Caco-2 (cell line): ENCODE data around the gene NKAIN2. TPM values are rescaled to one million over a fixed set of nuclear protein-coding genes. Genes with fewer than 3 reads are reported as not detected.
"Not testable (repeated sequence)": the region's sequence is repeated elsewhere in the genome, so short reads cannot be mapped to it uniquely, and the experiment has no call there.

Experiments
- BruUV-seq: library from RNA; stranded (reverse); fragments of 400-500 nt; replicated peaks from 2 replicates; lab custom pipeline; 2021; lab: Mats Ljungman, UMichigan
- CTCF ChIA-PET: fragments of 300-600 bp; sonication (Branson Sonifier 250); formaldehyde crosslinking; loops from one replicate; lab custom pipeline; 2022; ENCODE audit warnings: antibody characterized with exemption; lab: Charles Lee
- POLR2A ChIA-PET: fragments of 300-600 bp; sonication (Branson Sonifier 250); formaldehyde crosslinking; loops from one replicate; lab custom pipeline; 2022; ENCODE audit warnings: antibody characterized with exemption; lab: Charles Lee
- DNase-seq, 2 experiments: peaks; one replicate each; pipeline versions ENCODE4 v3.0.0 to v3.0.0-alpha.2; 2020 to 2022
- H3K27me3 ChIP-seq: replicated peaks from 2 replicates; pipeline ENCODE4 v1.6.0; 2011; ENCODE audit warnings: low read length; ENCODE audit not compliant: control insufficient read depth, insufficient read depth
- H3K36me3 ChIP-seq: 2 replicates; pipeline ENCODE4 v1.5.1; 2011; ENCODE audit warnings: low read length; ENCODE audit not compliant: control insufficient read depth, insufficient read depth
- H3K4me1 ChIP-seq: fragments of 250-450 bp; sonication (Bioruptor Pico); 2 replicates; pipeline ENCODE4 v1.5.1; 2020; ENCODE audit warnings: mild to moderate bottlenecking
- H3K4me3 ChIP-seq: 2 replicates; pipeline ENCODE4 v1.5.1; 2011; ENCODE audit warnings: low read depth, mild to moderate bottlenecking, control low read depth, low read length
- H3K9me3 ChIP-seq: fragments of 250-450 bp; sonication (Bioruptor Pico); 2 replicates; pipeline ENCODE4 v1.5.1; 2020; ENCODE audit warnings: mild to moderate bottlenecking, moderate library complexity
- H3K27ac Mint-ChIP-seq: one replicate; pipeline ENCODE4 v1.8.0; 2022; ENCODE audit warnings: mixed read lengths; ENCODE audit not compliant: unreplicated experiment
- H3K27me3 Mint-ChIP-seq: one replicate; pipeline ENCODE4 v1.8.0; 2022; ENCODE audit warnings: mixed read lengths; ENCODE audit not compliant: insufficient read depth, unreplicated experiment
- H3K36me3 Mint-ChIP-seq: one replicate; pipeline ENCODE4 v1.8.0; 2022; ENCODE audit warnings: mild to moderate bottlenecking, mixed read lengths; ENCODE audit not compliant: insufficient read depth, unreplicated experiment
- H3K4me1 Mint-ChIP-seq: one replicate; pipeline ENCODE4 v1.8.0; 2022; ENCODE audit warnings: low read depth, mixed read lengths; ENCODE audit not compliant: unreplicated experiment
- H3K4me3 Mint-ChIP-seq: one replicate; pipeline ENCODE4 v1.8.0; 2022; ENCODE audit warnings: mild to moderate bottlenecking, moderate library complexity, mixed read lengths; ENCODE audit not compliant: unreplicated experiment
- H3K9me3 Mint-ChIP-seq: one replicate; pipeline ENCODE4 v1.8.0; 2022; ENCODE audit warnings: mixed read lengths; ENCODE audit not compliant: unreplicated experiment
- intact Hi-C: fragments of 100-400 bp; cut with micrococcal nuclease; formaldehyde crosslinking; loops from one replicate; pipeline ENCODE4 v1.10.0; 2022; ENCODE audit not compliant: unreplicated experiment
- total RNA-seq: library from RNA; stranded (reverse); gene quantifications from 2 replicates; pipeline ENCODE4 v1.2.3, GENCODE V29; 2022
- TF ChIP-seq, protein P1 (sequence below), 2 experiments: fragments of 200-600 bp in 1 of 2; IDR thresholded peaks; 1 replicate in 1 of 2; 2 replicates in 1 of 2; pipeline versions ENCODE4 v1.5.1 to v1.8.0; 2011 to 2022; ENCODE audit warnings: antibody characterized with exemption in 1 of 2, control low read depth in 1 of 2, inconsistent platforms in 1 of 2, low read depth in 1 of 2, low read length in 1 of 2, mild to moderate bottlenecking in 1 of 2, moderate library complexity in 1 of 2; ENCODE audit not compliant: insufficient read depth in 1 of 2, severe bottlenecking in 1 of 2, unreplicated experiment in 1 of 2

The NKAIN2 gene
- total RNA-seq, 1 experiment from 2014 or later = not detected

DNA sequence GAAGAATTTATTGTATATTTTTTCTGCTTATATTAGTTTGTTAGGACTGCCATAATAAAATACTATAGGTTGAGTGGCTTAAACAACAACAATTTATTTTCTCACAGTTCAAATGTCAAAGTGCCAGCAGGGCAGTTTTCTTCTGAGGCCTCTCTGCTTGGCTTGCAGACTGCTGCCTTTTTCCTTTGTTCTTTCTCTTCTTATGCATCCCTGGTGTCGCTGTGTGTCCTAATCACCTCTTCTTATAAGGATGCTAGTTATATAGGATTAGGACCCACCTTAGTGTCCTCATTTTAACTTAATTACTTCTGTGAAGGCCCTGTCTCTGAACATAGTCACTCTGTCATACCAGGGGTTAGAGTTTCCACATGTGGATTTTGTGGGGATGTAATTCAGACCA lies 354.4 kb downstream of the NKAIN2 start:
- Mint-ChIP-seq H3K4me1 (no peaks in the 10 kb centered on the region), H3K4me3 (no peak overlapping the region), H3K27me3 (no peaks in the 10 kb centered on the region), H3K9me3 (no peaks in the 10 kb centered on the region), H3K36me3 (no peaks in the 10 kb centered on the region), H3K27ac (no peak overlapping the region)
- no peak overlapping the region for H3K4me3 ChIP-seq
- no TSS peak for BruUV-seq
- ChIA-PET CTCF (no interaction called here), POLR2A (no interaction called here)
- intact Hi-C loops = no loop called here
- no peaks in the 10 kb centered on the region for H3K36me3 ChIP-seq
- no peak for DNase-seq
- no peaks in the 10 kb centered on the region for H3K9me3 ChIP-seq
- TF ChIP-seq, protein P1, sequence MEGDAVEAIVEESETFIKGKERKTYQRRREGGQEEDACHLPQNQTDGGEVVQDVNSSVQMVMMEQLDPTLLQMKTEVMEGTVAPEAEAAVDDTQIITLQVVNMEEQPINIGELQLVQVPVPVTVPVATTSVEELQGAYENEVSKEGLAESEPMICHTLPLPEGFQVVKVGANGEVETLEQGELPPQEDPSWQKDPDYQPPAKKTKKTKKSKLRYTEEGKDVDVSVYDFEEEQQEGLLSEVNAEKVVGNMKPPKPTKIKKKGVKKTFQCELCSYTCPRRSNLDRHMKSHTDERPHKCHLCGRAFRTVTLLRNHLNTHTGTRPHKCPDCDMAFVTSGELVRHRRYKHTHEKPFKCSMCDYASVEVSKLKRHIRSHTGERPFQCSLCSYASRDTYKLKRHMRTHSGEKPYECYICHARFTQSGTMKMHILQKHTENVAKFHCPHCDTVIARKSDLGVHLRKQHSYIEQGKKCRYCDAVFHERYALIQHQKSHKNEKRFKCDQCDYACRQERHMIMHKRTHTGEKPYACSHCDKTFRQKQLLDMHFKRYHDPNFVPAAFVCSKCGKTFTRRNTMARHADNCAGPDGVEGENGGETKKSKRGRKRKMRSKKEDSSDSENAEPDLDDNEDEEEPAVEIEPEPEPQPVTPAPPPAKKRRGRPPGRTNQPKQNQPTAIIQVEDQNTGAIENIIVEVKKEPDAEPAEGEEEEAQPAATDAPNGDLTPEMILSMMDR (IDR thresholded peaks at IDR 0.05; ENCODE audit: insufficient read depth in 1 of 2, low read depth in 1 of 2, low read length in 1 of 2, severe bottlenecking in 1 of 2, unreplicated experiment in 1 of 2) = no peak
- no peaks in the 10 kb centered on the region for H3K4me1 ChIP-seq
- H3K27me3 ChIP-seq = no peaks in the 10 kb centered on the region

DNA sequence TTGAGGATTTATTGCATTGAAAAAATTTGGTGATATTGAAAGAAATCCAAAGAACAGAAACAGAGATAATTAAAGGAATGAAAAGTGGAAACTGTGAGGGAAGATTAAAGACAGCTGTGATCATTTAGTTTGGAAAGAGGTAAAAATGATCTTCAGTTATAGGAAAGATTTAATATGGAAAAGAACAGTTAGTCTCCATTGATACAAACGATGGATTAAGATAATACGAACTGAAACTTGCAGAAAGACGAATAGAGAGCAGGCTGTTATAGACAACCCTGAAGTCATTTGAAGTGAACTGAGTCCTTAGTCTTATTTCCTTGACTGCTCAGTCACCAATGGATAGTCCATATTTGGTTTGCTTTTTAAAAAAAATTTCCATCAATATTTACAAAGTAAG lies 360.0 kb downstream of the NKAIN2 start:
- Mint-ChIP-seq H3K4me1 (no peaks in the 10 kb centered on the region), H3K9me3 (no peaks in the 10 kb centered on the region), H3K27ac (no peak overlapping the region), H3K36me3 (no peaks in the 10 kb centered on the region), H3K27me3 (no peaks in the 10 kb centered on the region), H3K4me3 (no peak overlapping the region)
- no peaks in the 10 kb centered on the region for H3K4me1 ChIP-seq
- ChIA-PET CTCF (no interaction called here), POLR2A (no interaction called here)
- no peak overlapping the region for H3K4me3 ChIP-seq
- no peaks in the 10 kb centered on the region for H3K36me3 ChIP-seq
- H3K27me3 ChIP-seq = no peaks in the 10 kb centered on the region
- H3K9me3 ChIP-seq = no peaks in the 10 kb centered on the region
- intact Hi-C loops = no loop called here
- DNase-seq = no peak
- TF ChIP-seq, protein P1 (IDR thresholded peaks at IDR 0.05; ENCODE audit: insufficient read depth in 1 of 2, low read depth in 1 of 2, low read length in 1 of 2, severe bottlenecking in 1 of 2, unreplicated experiment in 1 of 2) = no peak
- no TSS peak for BruUV-seq

DNA sequence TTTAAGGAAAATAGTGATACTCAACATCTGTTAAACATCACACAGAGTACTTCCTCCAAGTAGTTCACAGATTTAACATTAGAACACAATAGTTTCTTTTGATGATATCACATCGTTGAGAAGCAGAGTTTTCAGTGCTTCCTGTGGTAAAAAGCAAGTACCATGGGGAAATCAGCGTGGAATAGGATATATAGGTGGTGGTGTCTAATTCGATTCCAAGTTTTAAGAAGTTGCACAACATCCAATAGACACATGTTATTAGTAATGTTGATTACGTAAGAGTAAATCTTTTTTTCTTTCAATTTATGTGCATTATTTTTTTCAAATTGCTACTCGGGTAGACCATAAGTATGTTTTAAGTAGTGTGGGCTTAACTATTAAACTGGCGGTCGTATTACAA lies 360.7 kb downstream of the NKAIN2 start:
- Mint-ChIP-seq H3K27me3 (no peaks in the 10 kb centered on the region), H3K27ac (no peak overlapping the region), H3K4me3 (no peak overlapping the region), H3K4me1 (no peaks in the 10 kb centered on the region), H3K9me3 (no peaks in the 10 kb centered on the region), H3K36me3 (no peaks in the 10 kb centered on the region)
- Histone ChIP-seq H3K27me3 (no peaks in the 10 kb centered on the region), H3K4me1 (no peaks in the 10 kb centered on the region), H3K36me3 (no peaks in the 10 kb centered on the region), H3K4me3 (no peak overlapping the region), H3K9me3 (no peaks in the 10 kb centered on the region)
- POLR2A ChIA-PET = no interaction called here
- TF ChIP-seq, protein P1 (IDR thresholded peaks at IDR 0.05; ENCODE audit: insufficient read depth in 1 of 2, low read depth in 1 of 2, low read length in 1 of 2, severe bottlenecking in 1 of 2, unreplicated experiment in 1 of 2) = no peak
- CTCF ChIA-PET = no interaction called here
- intact Hi-C loops = no loop called here
- no TSS peak for BruUV-seq
- DNase-seq = no peak

DNA sequence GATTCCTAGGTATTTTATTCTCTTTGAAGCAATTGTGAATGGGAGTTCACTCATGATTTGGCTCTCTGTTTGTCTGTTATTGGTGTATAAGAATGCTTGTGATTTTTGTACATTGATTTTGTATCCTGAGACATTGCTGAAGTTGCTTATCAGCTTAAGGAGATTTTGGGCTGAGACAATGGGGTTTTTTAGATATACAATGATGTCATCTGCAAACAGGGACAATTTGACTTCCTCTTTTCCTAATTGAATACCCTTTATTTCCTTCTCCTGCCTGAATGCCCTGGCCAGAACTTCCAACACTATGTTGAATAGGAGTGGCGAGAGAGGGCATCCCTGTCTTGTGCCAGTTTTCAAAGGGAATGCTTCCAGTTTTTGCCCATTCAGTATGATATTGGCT lies 363.6 kb downstream of the NKAIN2 start:
- H3K4me3 ChIP-seq, H3K4me1 ChIP-seq, H3K27ac Mint-ChIP-seq, intact Hi-C loops, H3K27me3 ChIP-seq, H3K27me3 Mint-ChIP-seq, CTCF ChIA-PET, BruUV-seq, H3K36me3 Mint-ChIP-seq, H3K9me3 Mint-ChIP-seq, H3K4me3 Mint-ChIP-seq, H3K36me3 ChIP-seq, H3K9me3 ChIP-seq, H3K4me1 Mint-ChIP-seq, DNase-seq, POLR2A ChIA-PET: not testable (repeated sequence)
